Activated CD4-positive, alpha-beta T cell treated with anti-CD3 and anti-CD28 coated beads, Interleukin-10, Interleukin-2, amounts not matched to agents 100 ng/mL and 50 ng/mL, durations not matched to agents 16 hours and 8 hours (primary cell): ENCODE results near the gene CETP.
"Not testable (repeated sequence)": the region's sequence is repeated elsewhere in the genome, so short reads cannot be mapped to it uniquely, and the experiment has no call there.

Experiments
- DNase-seq: peaks from one replicate; pipeline ENCODE4 v3.0.0-alpha.2; 2020

CETP gene

DNA sequence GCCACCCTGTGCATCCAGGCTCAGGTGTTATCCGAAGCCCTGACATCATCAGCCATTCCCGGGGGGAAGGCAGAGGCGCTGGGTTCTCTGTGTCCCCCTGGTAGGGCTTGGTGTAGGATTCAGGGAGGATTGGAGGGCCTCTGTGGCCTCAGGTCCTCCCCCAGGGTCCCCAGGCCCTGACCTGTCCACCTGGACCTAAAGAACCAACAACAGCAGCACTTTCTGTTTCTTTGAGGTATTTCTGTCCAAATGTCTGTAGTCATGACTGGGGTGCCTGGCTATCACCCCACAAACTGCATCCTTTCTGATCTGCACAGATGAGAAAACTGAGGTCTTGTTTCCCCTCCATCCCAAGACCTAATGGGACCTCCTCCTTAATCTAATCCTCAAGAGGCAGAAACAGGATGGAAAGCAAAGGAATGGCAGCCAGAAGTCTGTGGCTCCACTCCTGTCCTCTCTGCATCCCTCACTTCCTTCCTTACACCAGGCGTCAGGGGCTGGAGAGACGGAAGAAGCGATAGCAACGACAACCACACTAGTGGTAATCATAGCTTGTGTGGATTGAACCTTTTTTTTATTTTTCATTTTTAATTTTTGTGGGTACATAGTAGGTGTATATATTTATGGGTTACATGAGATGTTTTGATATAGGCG, 39.4 kb downstream of the CETP start:
- no peak for DNase-seq

DNA sequence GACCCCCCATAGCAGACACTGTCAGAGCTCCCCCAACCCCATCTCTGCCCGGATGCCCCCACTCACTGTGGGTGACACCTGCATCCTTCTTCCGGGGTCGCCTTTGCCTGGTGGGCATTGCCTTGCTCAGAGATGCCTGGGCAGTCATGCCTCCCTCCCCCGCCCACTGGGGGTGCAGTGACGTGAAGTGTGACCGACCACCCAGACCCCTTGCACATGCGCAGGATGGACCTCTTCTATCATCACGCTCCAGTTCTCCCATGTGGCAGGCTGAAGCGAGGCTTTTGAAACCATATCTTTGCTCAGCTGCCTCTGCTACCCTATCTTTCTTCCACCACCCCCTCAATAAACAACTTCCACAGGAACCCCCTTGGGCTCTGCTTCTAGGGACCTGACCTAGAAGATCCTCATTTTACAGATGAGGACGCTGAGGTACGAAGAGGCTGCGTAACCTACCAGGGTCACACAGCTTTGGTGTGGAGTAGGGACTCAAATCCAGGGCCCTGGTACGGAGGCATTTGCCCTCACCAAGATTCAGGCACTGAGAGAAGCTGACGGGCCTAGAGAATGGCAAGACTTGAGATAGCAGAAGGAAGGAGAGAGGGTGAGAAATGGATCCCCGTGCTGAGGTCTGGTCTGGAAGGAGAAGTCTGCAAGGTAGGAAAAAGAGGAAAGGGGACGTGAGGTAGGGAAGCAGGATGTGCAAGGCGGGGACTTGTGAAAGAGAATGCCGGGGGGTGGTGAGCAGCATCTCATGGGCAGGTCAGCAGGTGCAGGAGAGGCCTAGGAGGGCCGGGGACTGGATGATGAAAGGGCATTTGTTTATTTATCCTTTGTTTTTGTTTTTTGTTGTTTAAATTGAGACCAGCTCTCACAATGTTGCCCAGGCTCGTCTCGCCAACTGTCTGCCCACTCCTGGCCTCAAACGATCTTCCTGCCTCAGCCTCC, 42.0 kb downstream of the CETP start:
- DNase-seq, result no peak

DNA sequence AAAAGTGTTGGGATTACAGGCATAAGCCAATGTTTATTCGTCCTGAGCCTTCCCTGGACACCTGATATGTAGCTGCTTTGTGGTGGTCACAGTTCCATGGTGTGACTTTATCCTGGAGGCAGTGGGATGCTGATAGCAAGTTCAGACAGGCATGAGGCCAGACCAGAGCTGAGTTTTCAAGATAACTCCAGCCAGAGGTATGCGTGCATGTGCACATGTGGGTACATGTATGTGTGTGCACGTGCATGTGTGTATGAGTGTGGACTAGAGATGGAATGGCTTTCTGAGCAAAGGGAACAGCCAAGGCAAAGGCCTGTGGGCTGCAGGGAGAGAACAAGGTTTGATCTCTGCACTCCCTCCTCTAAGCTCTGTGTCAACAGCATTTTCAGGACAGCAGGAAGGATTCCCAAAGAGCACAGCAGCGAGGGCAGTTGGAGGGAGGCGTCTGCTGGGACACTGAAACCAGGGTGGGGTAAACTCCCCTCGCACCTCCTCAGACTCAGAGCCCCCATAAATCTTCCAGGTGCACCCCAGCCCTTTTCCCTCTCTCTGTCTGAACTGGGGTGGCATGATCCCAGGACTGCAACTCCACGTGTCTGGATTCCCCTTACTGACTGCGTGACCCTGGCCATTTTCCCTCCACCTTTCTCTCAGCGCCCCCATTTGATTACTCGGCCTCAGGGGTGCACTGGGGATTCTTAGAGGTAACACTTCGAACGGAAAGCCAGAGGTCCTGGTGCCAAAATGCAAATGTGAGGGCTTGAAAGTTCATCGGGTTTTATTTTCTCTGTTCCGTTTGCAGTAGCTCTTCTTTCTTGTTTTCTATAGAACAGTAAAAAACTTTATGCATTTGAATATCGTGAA, 42.9 kb downstream of the CETP start:
- DNase-seq, result no peak

DNA sequence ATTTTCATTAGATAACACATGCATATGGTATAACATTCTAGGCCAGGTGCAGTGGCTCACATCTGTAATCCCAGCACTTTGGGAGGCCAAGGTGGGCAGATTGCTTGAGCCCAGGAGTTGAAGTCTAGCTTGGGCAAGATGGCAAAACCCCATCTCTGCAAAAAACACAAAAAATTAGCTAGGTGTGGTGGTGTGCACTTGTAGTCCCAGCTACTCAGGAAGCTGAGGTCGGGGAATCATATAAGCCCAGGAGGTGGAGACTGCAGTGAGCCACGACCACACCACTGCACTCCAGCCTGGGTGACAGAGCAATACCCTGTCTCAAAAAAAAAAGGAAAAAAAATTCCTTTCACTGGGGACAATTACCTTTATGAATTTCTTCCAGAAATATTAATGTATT, 43.8 kb downstream of the CETP start:
- not testable (repeated sequence) for DNase-seq

DNA sequence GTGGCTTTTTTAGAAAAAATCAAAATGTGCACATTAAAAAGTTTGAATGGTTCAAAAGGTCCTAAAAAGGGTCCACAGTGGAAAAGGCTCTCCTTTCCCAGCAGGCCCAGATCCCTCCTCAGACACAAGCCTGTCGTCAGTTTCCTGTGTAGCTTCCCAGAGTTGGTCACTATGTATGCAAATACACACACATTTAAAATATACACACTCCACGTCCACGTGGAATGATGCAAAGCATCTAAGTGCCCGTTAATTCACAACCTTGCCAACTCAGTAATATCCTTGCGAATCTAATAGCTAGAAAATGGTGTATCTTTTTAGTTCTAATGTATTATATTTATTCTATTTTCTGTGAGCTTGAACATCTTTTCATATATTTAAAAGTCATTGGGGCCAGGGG, 45.3 kb downstream of the CETP start:
- no peak for DNase-seq

DNA sequence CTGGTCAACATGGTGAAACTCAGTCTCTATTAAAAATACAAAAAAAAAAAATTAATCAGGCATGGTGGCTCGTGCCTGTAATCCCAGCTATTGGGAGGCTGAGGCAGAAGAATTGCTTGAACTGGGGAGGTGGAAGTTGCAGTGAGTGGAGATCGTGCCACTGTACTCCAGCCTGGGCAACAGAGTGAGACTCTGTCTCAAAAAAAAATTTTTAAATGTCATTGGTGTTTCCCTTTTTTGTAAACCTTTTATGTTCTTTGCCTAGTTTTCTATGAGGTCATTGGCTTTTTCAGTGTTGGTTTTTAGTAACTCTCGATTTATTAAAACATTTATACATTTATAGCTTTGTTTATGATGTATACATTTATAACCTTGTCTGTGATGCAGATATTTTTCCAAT, 45.8 kb downstream of the CETP start:
- no peak for DNase-seq

DNA sequence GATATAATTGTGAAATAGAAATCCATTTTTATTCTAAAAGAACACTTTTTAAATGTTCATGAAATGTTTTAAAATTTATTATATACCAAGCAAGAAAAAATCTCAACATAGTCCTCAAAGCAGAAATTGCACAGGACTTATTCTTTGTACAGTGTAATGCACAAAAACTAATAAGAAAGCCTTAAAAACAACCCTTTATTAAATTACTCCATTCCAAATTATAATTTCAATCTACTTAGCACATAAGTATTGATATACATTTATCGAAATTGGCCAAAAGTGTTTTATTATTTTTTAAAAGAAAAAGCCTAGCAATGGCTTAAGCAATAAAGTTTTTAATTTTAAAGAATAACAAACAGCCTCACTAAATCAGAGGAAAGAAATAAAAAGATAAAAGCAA, 46.7 kb downstream of the CETP start:
- no peak for DNase-seq

DNA sequence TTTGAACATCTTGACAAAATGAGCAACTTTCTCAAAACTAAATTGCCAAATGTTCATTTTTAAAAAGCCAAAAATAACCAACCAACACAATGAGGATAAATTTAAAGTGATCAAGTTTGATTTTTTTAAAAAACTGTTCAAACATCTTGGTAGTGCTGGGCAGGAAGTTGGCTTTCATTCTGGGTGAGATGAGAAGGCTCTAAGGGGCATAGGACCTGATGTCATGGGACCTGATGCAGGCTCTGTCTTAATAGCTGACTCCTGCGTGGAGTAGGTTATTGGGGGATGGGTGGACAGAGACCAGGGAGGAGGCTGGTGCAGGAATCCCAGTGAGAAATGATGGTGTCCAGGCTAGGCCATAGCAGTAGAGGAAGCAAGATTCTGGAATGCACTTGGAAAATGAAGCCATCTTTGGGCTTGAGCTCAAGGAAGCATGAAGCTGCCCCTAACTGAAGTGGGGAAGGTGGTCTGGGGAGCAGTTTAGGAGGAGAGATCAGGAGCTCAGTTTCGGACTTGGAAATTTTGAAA, 48.0 kb downstream of the CETP start:
- peak; percentile 48 for DNase-seq

DNA sequence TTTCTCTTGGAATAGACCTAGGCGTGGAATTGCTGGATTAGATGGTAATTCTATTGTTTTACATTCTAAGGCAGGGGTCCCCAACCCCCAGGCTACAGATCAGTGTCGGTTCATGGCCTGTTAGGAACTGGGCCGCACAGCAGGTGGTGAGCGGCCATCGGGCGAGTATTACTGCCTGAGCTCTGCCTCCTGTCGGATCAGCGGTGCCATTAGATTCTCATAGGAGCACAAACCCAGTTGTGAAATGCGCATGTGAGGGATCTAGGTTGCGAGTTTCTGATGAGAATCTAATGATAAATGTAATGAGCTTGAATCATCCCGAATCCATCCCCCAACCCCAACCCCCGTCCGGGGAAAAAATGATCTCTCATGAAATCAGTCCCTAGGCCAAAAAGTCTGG, 50.6 kb downstream of the CETP start:
- no peak for DNase-seq

DNA sequence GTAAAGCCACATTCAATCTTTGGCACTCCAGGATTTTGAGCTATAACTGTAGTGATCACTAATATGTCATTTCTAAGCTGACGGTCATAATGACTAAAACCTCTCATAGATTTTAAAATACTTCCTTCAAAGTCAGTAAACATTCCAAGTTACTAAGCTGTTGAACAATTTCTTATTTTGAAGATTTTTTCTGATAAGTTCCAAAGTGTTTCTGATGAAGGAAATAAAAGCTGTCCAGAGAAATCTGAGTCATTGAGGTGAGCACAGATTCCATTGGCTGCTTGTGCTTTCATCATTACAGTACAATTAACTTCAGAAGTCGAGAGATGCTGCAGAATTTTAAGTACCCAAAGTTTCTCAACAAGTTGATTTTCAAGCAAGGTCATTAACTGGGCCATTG, 51.5 kb downstream of the CETP start:
- peak; percentile 54 for DNase-seq

DNA sequence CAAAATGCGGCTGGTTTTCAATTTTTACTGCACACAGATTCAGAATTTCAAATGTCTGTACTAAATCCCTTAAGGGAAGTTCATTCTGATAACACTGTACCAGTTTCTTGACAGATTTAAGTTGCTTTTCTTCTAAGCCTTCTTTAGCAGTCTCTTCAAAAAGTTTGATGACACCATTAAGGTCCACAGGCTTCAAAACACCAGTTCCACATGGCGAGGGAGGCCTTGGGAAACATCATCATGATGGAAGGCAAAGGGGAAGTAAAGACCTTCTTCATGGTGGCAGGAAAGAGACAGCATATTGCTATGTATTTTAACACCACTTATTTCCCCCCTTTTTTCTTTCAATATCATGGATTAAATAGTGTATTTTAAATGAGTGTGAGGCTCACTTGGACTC, 52.2 kb downstream of the CETP start:
- no peak for DNase-seq

DNA sequence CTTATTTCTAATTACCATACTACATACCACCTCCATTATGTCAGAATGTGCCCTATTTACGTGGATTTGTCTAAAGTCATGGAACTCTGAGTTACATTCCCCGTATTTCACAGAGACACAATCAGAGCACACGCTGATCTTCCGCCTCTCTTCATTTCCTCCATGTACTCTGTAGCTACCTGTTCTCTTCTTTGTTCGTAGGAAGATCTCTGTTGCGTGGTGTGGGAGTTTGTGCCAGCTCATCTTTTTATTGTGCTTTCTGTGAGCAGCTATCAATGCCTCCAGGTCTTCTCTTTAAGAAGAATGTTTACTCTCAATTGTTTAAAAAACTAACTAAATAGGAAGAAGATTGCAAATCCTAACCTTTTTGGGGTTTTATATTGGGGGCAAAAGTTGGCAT, 54.6 kb downstream of the CETP start:
- DNase-seq, result no peak

DNA sequence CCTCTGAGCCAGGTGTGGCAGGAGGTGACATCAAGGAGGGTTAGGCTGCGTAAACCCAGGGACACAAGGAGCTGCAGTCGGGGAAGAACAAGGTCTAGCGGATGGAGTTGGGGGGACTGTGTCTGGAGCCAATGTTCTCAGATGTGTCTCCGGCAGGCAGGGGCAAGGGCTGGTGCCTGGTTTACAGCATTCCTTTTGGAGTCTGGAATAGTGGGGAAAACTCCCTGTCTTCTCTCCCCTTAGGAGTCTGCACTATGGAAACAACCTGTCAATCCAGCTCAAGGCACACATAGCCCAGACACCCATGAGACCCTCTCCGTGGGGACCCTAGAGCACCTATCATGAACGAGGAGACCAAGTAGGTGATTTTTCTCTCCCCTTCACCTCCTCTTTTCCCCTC, 55.1 kb downstream of the CETP start:
- no peak for DNase-seq

DNA sequence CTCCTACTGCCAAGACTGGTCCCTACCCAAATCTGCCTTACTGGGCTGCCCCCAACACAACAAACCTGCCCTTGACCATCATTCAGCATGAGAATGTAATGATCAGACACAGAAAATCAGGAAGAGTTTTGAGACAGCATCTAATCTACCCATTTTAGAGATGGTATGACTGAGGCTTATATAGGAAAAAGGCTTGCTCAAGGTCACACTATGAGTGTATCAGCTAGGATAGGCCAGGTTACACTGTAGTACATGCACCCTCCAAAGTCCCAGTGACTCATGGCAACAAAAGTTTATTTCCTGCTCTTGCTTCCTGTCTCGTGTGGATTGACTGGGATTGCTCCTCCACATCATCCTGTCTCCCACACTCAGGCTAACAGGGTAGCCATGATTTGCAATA, 55.5 kb downstream of the CETP start:
- peak; percentile 39 for DNase-seq

DNA sequence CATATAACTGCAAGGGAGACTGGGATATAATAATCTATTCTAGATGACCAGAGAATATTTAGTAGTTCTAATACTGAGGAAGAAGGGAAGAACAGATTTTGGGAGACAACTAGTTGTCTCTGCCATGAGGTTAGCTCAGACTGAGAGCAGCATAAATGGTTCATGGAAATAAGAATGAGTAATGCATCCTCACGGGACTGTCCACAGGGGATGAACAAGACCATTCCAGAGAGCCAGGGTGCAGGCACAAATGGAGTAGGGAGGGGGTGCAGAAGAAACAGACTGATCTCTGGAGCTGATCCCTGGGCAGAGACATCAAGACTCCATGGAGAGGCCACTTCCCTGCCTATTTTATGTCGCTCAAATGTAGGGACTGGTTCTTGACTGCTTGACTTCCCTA, 58.0 kb downstream of the CETP start:
- DNase-seq, result no peak

DNA sequence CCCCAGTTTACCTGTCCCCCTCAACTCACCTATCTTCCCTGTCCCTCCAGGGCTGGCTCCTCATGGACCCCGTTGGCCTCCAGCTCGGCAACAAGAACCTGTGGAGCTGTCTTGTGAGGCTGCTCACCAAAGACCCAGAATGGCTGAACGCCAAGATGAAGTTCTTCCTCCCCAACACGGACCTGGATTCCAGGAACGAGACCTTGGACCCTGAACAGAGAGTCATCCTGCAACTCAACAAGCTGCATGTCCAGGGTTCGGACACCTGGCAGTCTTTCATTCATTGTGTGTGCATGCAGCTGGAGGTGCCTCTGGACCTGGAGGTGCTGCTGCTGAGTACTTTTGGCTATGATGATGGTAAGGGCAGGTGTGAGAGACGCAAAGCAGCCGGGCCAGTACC, 58.9 kb downstream of the CETP start:
- DNase-seq, result no peak

DNA sequence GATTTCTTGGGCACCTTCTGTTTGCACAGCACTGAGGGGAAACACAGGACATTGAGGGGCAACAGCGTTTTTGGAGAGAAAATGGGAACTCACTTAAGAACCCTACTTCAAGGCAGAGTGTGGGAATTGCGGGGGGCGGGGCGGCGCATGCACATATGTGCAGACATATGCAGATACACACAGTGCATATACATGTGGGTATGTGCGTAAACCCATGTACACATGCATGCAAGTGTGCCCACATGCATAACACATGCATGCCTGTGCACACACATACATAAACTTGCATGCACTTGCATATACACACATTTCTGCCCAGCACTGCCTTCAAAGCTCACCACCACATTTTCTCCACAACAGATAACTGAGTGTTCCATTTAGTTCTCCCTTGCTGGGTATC, 60.0 kb downstream of the CETP start:
- no peak for DNase-seq

DNA sequence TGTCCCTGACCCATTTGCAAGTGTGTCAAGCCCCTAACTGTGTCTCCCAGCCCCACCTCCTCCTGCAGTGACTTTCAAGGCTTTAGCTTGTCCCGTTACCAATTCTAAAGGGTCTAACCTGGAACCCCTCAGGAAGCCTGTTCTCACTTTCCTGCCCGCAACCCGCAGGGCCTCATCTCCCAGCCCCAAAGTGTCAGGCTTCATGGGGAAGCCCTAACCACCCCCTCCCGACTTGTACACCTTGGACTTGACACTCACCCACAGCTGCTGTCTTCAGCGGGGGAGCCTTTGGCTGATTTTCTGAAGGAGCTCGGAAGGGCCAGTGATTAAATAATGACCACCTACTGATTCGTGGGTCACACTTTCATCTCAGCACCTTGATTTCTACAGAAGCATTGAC, 60.7 kb downstream of the CETP start:
- DNase-seq, result no peak

DNA sequence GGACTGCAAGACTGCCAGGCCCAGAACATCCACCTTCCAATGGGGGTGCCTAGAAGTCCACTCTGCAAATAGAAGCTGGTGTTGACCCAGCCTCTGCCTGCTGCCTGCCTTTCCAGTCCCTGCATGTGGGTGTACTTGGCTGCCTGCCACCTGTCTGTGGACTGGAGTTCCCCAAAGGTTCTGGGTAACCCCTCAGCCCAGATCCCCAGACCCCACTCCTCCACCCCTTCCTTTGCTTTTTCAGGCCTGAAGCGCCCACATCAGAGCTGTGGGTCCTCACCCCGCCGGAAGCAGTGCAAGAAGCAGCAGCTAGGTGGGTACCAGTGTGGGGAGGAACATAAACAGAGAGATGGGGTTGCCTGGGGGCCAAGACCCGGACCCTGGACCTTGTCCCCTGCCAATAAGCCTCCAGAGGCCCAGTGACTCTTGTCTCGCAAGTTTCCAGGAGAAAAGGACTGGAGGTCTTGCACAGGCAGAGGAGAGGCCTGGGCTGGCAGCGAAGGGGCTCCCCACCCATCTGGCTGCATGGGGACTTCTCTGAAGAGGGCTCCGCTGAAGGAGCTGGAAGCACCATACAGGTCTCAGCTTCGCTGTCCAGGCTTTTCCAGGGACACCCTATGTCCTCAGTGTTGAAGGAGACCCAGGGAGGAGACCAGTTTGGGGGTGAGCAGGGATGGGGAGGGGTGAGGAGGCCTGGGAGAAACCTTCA, 61.9 kb downstream of the CETP start:
- DNase-seq, result no peak

DNA sequence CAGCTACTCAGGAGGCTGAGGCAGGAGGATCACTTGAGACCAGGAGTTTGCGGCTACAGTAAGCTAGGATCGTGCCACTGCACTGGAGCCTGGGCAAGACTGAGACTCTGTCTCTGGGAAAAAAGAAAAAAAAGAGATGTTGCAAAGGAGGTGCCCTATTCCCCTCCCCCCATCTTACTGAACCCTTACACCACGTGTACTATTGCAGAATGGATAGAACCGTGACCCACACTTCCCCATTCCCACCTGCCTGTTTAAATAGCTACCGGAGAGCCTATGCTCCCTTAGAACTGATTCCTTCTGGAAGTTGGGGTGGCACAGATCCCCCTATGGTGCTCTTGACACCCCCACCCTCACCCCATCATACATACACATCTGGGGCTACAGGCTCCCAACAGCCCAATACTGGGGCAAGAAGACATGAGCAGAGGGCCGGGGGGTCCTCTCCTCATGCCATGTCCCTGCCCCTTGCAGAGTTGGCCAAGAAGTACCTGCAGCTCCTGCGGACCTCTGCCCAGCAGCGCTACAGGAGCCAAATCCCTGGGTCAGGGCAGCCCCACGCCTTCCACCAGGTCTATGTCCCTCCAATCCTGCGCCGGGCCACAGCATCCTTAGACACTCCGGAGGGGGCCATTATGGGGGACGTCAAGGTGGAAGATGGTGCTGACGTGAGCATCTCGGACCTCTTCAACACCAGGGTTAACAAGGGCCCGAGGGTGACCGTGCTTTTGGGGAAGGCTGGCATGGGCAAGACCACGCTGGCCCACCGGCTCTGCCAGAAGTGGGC, 63.3 kb downstream of the CETP start:
- DNase-seq, result no peak

DNA sequence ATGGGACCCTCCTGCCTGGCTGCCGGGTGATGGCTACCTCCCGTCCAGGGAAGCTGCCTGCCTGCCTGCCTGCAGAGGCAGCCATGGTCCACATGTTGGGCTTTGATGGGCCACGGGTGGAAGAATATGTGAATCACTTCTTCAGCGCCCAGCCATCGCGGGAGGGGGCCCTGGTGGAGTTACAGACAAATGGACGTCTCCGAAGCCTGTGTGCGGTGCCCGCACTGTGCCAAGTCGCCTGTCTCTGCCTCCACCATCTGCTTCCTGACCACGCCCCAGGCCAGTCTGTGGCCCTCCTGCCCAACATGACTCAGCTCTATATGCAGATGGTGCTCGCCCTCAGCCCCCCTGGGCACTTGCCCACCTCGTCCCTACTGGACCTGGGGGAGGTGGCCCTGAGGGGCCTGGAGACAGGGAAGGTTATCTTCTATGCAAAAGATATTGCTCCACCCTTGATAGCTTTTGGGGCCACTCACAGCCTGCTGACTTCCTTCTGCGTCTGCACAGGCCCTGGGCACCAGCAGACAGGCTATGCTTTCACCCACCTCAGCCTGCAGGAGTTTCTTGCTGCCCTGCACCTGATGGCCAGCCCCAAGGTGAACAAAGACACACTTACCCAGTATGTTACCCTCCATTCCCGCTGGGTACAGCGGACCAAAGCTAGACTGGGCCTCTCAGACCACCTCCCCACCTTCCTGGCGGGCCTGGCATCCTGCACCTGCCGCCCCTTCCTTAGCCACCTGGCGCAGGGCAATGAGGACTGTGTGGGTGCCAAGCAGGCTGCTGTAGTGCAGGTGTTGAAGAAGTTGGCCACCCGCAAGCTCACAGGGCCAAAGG, 64.4 kb downstream of the CETP start:
- DNase-seq, result no peak
